H1 (cell line): ENCODE measurements around the gene SRSF2.

Experiments
- CTCF ChIP-seq, 3 experiments: IDR thresholded peaks; 1 replicate in 2 of 3; 2 replicates in 1 of 3; pipeline versions ENCODE4 v1.5.1 to v1.6.1; 2011; ENCODE audit warnings: low read length in 3 of 3, mild to moderate bottlenecking in 3 of 3, inconsistent platforms in 2 of 3, low read depth in 1 of 3, moderate library complexity in 1 of 3; ENCODE audit not compliant: insufficient read depth in 1 of 3; ENCODE audit errors: control extremely low read depth in 1 of 3
- EZH2 ChIP-seq: fragments of 200-600 bp; sonication (generic); IDR thresholded peaks from 2 replicates; pipeline ENCODE4 v1.7.1; 2012; ENCODE audit warnings: low read depth, mild to moderate bottlenecking, moderate library complexity, low read length, inconsistent platforms; ENCODE audit not compliant: severe bottlenecking
- HDAC2 ChIP-seq, 2 experiments: fragments of 300-600 bp in 1 of 2; sonication (generic) in 1 of 2; IDR thresholded peaks; 2 replicates each; pipeline ENCODE4 v1.6.1; 2011 to 2012; ENCODE audit warnings: low read depth in 2 of 2, low read length in 2 of 2, mild to moderate bottlenecking in 2 of 2, moderate library complexity in 2 of 2, borderline replicate concordance in 1 of 2, inconsistent platforms in 1 of 2
- POLR2A ChIP-seq, 2 experiments: IDR thresholded peaks; 1 replicate in 1 of 2; 2 replicates in 1 of 2; pipeline ENCODE4 v1.6.1; 2011; ENCODE audit warnings: low read depth in 2 of 2, low read length in 2 of 2, mild to moderate bottlenecking in 2 of 2; ENCODE audit errors: control extremely low read depth in 1 of 2
- POLR2AphosphoS5 ChIP-seq: IDR thresholded peaks from 2 replicates; pipeline ENCODE4 v1.6.1; 2011; ENCODE audit warnings: low read depth, low read length
- POU5F1 ChIP-seq: IDR thresholded peaks from 2 replicates; pipeline ENCODE4 v1.6.1; 2011; ENCODE audit warnings: low read depth, mild to moderate bottlenecking, low read length, moderate library complexity
- RBBP5 ChIP-seq: IDR thresholded peaks from 2 replicates; pipeline ENCODE4 v1.7.1; 2012; ENCODE audit warnings: low read depth, mild to moderate bottlenecking, inconsistent platforms, low read length, moderate library complexity, borderline replicate concordance
- RFX5 ChIP-seq: IDR thresholded peaks from 2 replicates; pipeline ENCODE4 v1.6.1; 2011; ENCODE audit warnings: low read depth, low read length, improper control_type of control experiment, borderline replicate concordance
- SP1 ChIP-seq: IDR thresholded peaks from 2 replicates; pipeline ENCODE4 v1.6.1; 2011; ENCODE audit warnings: low read depth, low read length
- SP4 ChIP-seq: IDR thresholded peaks from 2 replicates; pipeline ENCODE4 v1.6.1; 2012; ENCODE audit warnings: low read length, inconsistent platforms
- SRF ChIP-seq: IDR thresholded peaks from 2 replicates; pipeline ENCODE4 v1.6.1; 2011; ENCODE audit warnings: mild to moderate bottlenecking, low read depth, low read length, moderate library complexity
- TCF12 ChIP-seq: IDR thresholded peaks from 2 replicates; pipeline ENCODE4 v1.6.1; 2011; ENCODE audit warnings: low read depth, mild to moderate bottlenecking, low read length
- USF2 ChIP-seq: IDR thresholded peaks from 2 replicates; pipeline ENCODE4 v1.6.1; 2011; ENCODE audit warnings: low read length, improper control_type of control experiment

GRCh38 chr17:76714336-76714735 is 22.8 kb downstream of the SRSF2 start:
- TF ChIP-seq RBBP5 (no peak), USF2 (no peak), CTCF (IDR thresholded peaks at IDR 0.05; ENCODE audit: control extremely low read depth in 1 of 3, insufficient read depth in 1 of 3, low read depth in 1 of 3, low read length in 3 of 3) (no peak), EZH2 (no peak), SP1 (no peak), POU5F1 (no peak), HDAC2 (IDR thresholded peaks at IDR 0.05; ENCODE audit: borderline replicate concordance in 1 of 2, low read depth in 2 of 2, low read length in 2 of 2) (no peak), SRF (no peak), SP4 (no peak), POLR2A (IDR thresholded peaks at IDR 0.05; ENCODE audit: control extremely low read depth in 1 of 2, low read depth in 2 of 2, low read length in 2 of 2) (no peak), RFX5 (no peak), TCF12 (no peak), POLR2AphosphoS5 (no peak)
